Progenitor cell of endocrine pancreas (in vitro differentiated cells): Measurements from ENCODE around the gene BCL6B. TPM values are rescaled to one million over a fixed set of nuclear protein-coding genes. Genes with fewer than 3 reads are reported as not detected.

Source experiments
- DNase-seq: peaks from one replicate; pipeline ENCODE4 v3.0.0; 2021; ENCODE audit warnings: low spot score; ENCODE audit not compliant: unreplicated experiment
- H3K27ac Mint-ChIP-seq: 2 replicates; pipeline ENCODE4 v1.8.0; 2021; ENCODE audit warnings: mild to moderate bottlenecking, moderate library complexity, mixed read lengths
- H3K27me3 Mint-ChIP-seq: 2 replicates; pipeline ENCODE4 v1.8.0; 2021; ENCODE audit warnings: mixed read lengths
- H3K36me3 Mint-ChIP-seq: 2 replicates; pipeline ENCODE4 v1.8.0; 2022; ENCODE audit warnings: mixed read lengths; ENCODE audit not compliant: insufficient read depth
- H3K4me1 Mint-ChIP-seq: 2 replicates; pipeline ENCODE4 v1.8.0; 2021; ENCODE audit warnings: low read depth, mixed read lengths
- H3K4me3 Mint-ChIP-seq: 2 replicates; pipeline ENCODE4 v1.8.0; 2021; ENCODE audit warnings: low read depth, mild to moderate bottlenecking, moderate library complexity, mixed read lengths
- H3K9me3 Mint-ChIP-seq: 2 replicates; pipeline ENCODE4 v1.8.0; 2021; ENCODE audit warnings: low read depth, mixed read lengths
- total RNA-seq: library from RNA; stranded (reverse); gene quantifications from 2 replicates; pipeline ENCODE4 v1.2.1, GENCODE V29; 2021
- TF ChIP-seq, protein P1 (sequence below): fragments of 200-600 bp; sonication (generic); IDR thresholded peaks from one replicate; pipeline ENCODE4 v1.5.0; 2021; ENCODE audit warnings: antibody characterized with exemption, mild to moderate bottlenecking; ENCODE audit not compliant: unreplicated experiment

The BCL6B gene
- total RNA-seq, 1 donor from 2014 or later, result not detected

DNA sequence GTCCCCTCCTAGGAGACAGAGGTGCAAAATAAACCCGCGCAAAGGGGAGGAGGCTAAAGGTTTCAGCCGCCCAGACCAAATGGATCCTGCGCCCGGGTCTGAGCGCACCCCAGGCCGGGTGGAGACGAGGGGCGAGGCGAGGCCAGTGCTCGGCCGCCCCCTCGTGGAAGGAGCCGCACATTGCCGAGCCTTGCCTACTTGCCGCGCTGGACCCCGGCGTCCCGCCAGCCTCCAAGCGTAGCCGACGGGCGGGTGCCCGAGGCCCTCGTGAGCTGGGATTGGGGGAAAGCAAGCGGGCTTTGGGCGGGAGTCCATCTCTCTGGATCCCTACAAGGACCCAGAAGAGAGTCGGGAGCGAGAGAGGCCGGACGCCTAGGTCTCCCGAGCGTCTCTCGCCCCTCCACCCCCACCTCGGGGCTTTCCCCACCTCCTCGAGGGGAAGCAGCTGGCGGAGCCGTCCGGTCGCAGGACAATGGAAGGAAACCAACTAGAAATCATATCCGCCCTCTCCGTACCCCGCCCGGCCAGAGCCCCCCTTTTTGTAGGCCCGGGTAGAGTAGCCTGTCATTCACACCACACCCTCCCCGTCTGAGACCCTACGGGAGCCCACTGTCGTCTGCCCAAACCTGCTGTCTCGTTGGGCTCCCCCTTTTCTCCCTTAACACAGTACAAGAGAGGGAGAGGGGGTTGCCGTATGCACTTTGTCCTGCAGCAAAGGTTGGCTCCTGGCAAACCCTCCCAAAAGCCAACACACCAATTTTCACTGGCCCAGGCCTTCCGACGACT lies 664 bp upstream of the BCL6B start:
- H3K36me3 Mint-ChIP-seq, result peaks cover 2% of the 10 kb centered on the region
- no peak overlapping the region for H3K4me3 Mint-ChIP-seq
- no peak overlapping the region for H3K27ac Mint-ChIP-seq
- DNase-seq, result peak; percentile 70
- no peaks in the 10 kb centered on the region for H3K9me3 Mint-ChIP-seq
- peaks cover 58% of the 10 kb centered on the region for H3K27me3 Mint-ChIP-seq
- H3K4me1 Mint-ChIP-seq, result peaks cover 1% of the 10 kb centered on the region
- TF ChIP-seq, protein P1, sequence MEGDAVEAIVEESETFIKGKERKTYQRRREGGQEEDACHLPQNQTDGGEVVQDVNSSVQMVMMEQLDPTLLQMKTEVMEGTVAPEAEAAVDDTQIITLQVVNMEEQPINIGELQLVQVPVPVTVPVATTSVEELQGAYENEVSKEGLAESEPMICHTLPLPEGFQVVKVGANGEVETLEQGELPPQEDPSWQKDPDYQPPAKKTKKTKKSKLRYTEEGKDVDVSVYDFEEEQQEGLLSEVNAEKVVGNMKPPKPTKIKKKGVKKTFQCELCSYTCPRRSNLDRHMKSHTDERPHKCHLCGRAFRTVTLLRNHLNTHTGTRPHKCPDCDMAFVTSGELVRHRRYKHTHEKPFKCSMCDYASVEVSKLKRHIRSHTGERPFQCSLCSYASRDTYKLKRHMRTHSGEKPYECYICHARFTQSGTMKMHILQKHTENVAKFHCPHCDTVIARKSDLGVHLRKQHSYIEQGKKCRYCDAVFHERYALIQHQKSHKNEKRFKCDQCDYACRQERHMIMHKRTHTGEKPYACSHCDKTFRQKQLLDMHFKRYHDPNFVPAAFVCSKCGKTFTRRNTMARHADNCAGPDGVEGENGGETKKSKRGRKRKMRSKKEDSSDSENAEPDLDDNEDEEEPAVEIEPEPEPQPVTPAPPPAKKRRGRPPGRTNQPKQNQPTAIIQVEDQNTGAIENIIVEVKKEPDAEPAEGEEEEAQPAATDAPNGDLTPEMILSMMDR, result peak; percentile 97

DNA sequence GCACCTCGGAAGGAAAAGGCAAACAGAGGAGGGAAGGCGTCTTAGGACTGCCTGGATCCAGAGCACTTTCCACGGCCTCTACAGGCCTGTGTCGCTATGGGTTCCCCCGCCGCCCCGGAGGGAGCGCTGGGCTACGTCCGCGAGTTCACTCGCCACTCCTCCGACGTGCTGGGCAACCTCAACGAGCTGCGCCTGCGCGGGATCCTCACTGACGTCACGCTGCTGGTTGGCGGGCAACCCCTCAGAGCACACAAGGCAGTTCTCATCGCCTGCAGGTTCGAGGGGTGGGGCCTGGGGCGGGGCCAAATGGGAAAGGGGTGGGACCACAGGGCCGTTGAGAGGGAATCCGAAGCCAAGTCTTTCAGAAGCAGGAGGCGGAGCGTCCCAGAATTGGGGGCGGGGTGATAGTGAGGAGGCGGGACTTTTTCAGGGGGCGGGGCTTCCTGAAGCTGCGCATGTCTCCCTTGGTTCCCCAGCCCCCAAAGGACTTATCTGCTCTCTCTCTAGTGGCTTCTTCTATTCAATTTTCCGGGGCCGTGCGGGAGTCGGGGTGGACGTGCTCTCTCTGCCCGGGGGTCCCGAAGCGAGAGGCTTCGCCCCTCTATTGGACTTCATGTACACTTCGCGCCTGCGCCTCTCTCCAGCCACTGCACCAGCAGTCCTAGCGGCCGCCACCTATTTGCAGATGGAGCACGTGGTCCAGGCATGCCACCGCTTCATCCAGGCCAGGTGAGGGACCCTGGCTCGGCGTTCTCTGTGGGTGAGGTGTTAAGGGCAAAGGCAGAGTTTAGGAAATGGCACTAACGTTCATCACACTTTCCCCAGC lies 939 bp downstream of the BCL6B start:
- Mint-ChIP-seq H3K9me3 (no peaks in the 10 kb centered on the region), H3K4me1 (peaks cover 1% of the 10 kb centered on the region), H3K4me3 (no peak overlapping the region), H3K27ac (no peak overlapping the region), H3K36me3 (no peaks in the 10 kb centered on the region), H3K27me3 (peaks cover 62% of the 10 kb centered on the region)
- TF ChIP-seq, protein P1, result no peak
- peak; percentile 58 for DNase-seq

DNA sequence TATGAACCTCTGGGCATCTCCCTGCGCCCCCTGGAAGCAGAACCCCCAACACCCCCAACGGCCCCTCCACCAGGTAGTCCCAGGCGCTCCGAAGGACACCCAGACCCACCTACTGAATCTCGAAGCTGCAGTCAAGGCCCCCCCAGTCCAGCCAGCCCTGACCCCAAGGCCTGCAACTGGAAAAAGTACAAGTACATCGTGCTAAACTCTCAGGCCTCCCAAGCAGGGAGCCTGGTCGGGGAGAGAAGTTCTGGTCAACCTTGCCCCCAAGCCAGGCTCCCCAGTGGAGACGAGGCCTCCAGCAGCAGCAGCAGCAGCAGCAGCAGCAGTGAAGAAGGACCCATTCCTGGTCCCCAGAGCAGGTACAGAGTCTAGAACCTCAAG lies 1.5 kb downstream of the BCL6B start:
- no peak overlapping the region for H3K4me3 Mint-ChIP-seq
- peaks cover 68% of the 10 kb centered on the region for H3K27me3 Mint-ChIP-seq

DNA sequence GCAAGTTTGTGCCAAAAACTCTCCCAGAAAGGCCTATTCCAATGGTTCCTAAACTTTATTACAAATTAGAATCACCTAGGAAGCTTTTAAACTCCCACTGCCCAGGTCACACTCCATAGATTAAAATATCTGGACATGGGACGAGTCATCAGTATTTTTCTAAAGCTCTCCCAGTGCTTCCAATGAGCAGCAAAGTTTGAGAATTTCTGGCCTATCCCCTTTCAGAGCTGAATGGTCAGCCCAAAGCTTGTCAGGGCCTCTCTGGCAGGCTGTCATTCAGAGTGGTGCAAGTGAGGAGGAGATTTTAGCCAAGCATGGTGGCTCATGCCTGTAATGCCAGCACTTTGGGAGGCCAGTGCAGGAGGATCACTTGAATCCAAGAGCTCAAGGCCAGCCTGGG lies 2.4 kb downstream of the BCL6B start:
- Mint-ChIP-seq H3K27ac (no peak overlapping the region), H3K36me3 (no peaks in the 10 kb centered on the region), H3K4me1 (no peaks in the 10 kb centered on the region), H3K9me3 (no peaks in the 10 kb centered on the region), H3K4me3 (no peak overlapping the region), H3K27me3 (peaks cover 76% of the 10 kb centered on the region)
- TF ChIP-seq, protein P1, result no peak
- DNase-seq, result no peak

More for the DNA sequence above, 1.5 kb downstream of the BCL6B start:
- H3K27ac Mint-ChIP-seq, result no peak overlapping the region
- TF ChIP-seq, protein P1, result no peak
- H3K36me3 Mint-ChIP-seq, result no peaks in the 10 kb centered on the region
- H3K9me3 Mint-ChIP-seq, result no peaks in the 10 kb centered on the region
- DNase-seq, result no peak
- peaks cover 1% of the 10 kb centered on the region for H3K4me1 Mint-ChIP-seq

DNA sequence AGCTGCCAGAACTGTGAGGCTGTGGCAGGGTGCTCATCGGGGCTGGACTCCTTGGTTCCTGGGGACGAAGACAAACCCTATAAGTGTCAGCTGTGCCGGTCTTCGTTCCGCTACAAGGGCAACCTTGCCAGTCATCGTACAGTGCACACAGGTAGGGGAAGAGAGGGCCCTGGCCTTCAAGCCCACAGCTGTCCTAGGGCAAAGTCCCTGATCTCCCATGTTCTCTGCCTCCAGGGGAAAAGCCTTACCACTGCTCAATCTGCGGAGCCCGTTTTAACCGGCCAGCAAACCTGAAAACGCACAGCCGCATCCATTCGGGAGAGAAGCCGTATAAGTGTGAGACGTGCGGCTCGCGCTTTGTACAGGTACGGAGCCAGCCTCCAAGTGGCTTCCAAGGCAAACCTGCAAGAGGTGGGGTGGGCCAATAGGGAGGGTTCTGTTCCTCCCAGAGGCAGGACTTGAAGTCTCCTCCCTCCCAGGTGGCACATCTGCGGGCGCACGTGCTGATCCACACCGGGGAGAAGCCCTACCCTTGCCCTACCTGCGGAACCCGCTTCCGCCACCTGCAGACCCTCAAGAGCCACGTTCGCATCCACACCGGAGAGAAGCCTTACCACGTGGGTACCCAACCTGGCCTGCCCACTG lies 3.7 kb downstream of the BCL6B start:
- H3K27ac Mint-ChIP-seq, result no peak overlapping the region
- H3K4me3 Mint-ChIP-seq, result no peak overlapping the region
- no peaks in the 10 kb centered on the region for H3K4me1 Mint-ChIP-seq
- TF ChIP-seq, protein P1, result no peak
- no peak for DNase-seq
- no peaks in the 10 kb centered on the region for H3K36me3 Mint-ChIP-seq
- no peaks in the 10 kb centered on the region for H3K9me3 Mint-ChIP-seq
- H3K27me3 Mint-ChIP-seq, result peaks cover 66% of the 10 kb centered on the region
